Ishikawa (cell line): ENCODE results near the gene GNG12.

ENCODE experiments used
- CEBPB ChIP-seq: IDR thresholded peaks from 2 replicates; pipeline ENCODE4 v1.6.1; 2012
- CREB1 ChIP-seq: IDR thresholded peaks from 2 replicates; pipeline ENCODE4 v1.6.1; 2012; ENCODE audit warnings: low read depth
- EGR1 ChIP-seq: IDR thresholded peaks from 2 replicates; pipeline ENCODE4 v1.6.1; 2012
- EP300 ChIP-seq: IDR thresholded peaks from 2 replicates; pipeline ENCODE4 v1.6.1; 2012; ENCODE audit warnings: borderline replicate concordance
- FOXM1 ChIP-seq: IDR thresholded peaks from 2 replicates; pipeline ENCODE4 v1.6.1; 2012; ENCODE audit warnings: low read depth, borderline replicate concordance
- MAX ChIP-seq: IDR thresholded peaks from 2 replicates; pipeline ENCODE4 v1.6.1; 2012
- NFIC ChIP-seq: IDR thresholded peaks from 2 replicates; pipeline ENCODE4 v1.6.1; 2012
- RAD21 ChIP-seq: IDR thresholded peaks from 2 replicates; pipeline ENCODE4 v1.6.1; 2012; ENCODE audit warnings: low read depth
- REST ChIP-seq: IDR thresholded peaks from 2 replicates; pipeline ENCODE4 v1.6.1; 2012; ENCODE audit warnings: low read depth, mild to moderate bottlenecking
- TAF1 ChIP-seq: IDR thresholded peaks from 2 replicates; pipeline ENCODE4 v1.6.1; 2012; ENCODE audit warnings: low read depth, mild to moderate bottlenecking
- TCF12 ChIP-seq: IDR thresholded peaks from 2 replicates; pipeline ENCODE4 v1.6.1; 2012; ENCODE audit warnings: low read depth
- TEAD4 ChIP-seq: IDR thresholded peaks from 2 replicates; pipeline ENCODE4 v1.6.1; 2012
- USF1 ChIP-seq: IDR thresholded peaks from 2 replicates; pipeline ENCODE4 v1.6.1; 2012
- YY1 ChIP-seq: IDR thresholded peaks from 2 replicates; pipeline ENCODE4 v1.6.1; 2012; ENCODE audit warnings: low read depth
- ZBTB7A ChIP-seq: IDR thresholded peaks from 2 replicates; pipeline ENCODE4 v1.6.1; 2012; ENCODE audit warnings: low read depth

GNG12 gene

GRCh38 chr1:67755160-67755559 lies 78.1 kb downstream of the GNG12 start:
- TF ChIP-seq YY1: no peak
- no peak for TF ChIP-seq REST
- no peak for TF ChIP-seq MAX
- TF ChIP-seq TCF12: no peak
- no peak for TF ChIP-seq CREB1
- no peak for TF ChIP-seq TAF1
- TF ChIP-seq FOXM1: no peak
- no peak for TF ChIP-seq RAD21
- no peak for TF ChIP-seq USF1
- TF ChIP-seq CEBPB: no peak
- TF ChIP-seq EP300: no peak
- no peak for TF ChIP-seq ZBTB7A
- TF ChIP-seq TEAD4: no peak
- no peak for TF ChIP-seq EGR1
- no peak for TF ChIP-seq NFIC

- TF ChIP-seq TAF1 (no peak), TEAD4 (no peak), EGR1 (no peak), USF1 (no peak), CREB1 (no peak), TCF12 (no peak), EP300 (no peak), RAD21 (no peak), REST (no peak), NFIC (no peak), YY1 (no peak), ZBTB7A (no peak), CEBPB (no peak), FOXM1 (no peak), MAX (no peak)
These were observed 78.7 kb downstream of the GNG12 start for GRCh38 chr1:67754526-67754920.

GRCh38 chr1:67753776-67754525 lies 79.3 kb downstream of the GNG12 start:
- peak; percentile 79 for TF ChIP-seq EGR1
- no peak for TF ChIP-seq USF1

GRCh38 chr1:67752306-67752705 lies 81.0 kb downstream of the GNG12 start:
- no peak for TF ChIP-seq RAD21
- no peak for TF ChIP-seq CREB1
- no peak for TF ChIP-seq NFIC

- TF ChIP-seq NFIC: no peak
These were observed 82.6 kb downstream of the GNG12 start for GRCh38 chr1:67750691-67751054.

GRCh38 chr1:67749844-67750690 lies 83.2 kb downstream of the GNG12 start:
- TF ChIP-seq FOXM1 (no peak), MAX (peak; percentile 90), NFIC (no peak; the same call in 1 of the 2 replicates), RAD21 (no peak), TEAD4 (no peak), TCF12 (peak; percentile 9), EP300 (0 out of 2 replicates have a peak, but pooled peaks have one; percentile 10), REST (no peak), USF1 (peak; percentile 83)
